B cell (primary cell): ENCODE results near the gene CCDC178. TPM values are rescaled to one million over a fixed set of nuclear protein-coding genes. Genes with fewer than 3 reads are reported as not detected.
"Not testable (repeated sequence)": the region's sequence is repeated elsewhere in the genome, so short reads cannot be mapped to it uniquely, and the experiment has no call there.

Experiments used
- ATAC-seq: fragments of 200-7000 bp; cut with Tn5 transposase; one replicate; pipeline ENCODE4 v1.10.0; 2021; ENCODE audit warnings: low read depth, mild to moderate bottlenecking, moderate number of reproducible peaks, moderate library complexity
- CTCF ChIA-PET: fragments of 350-600 bp; sonication (Branson Sonifier 250); formaldehyde crosslinking; loops from one replicate; lab custom pipeline; 2021; ENCODE audit warnings: antibody characterized with exemption, inconsistent platforms; lab: Charles Lee
- POLR2A ChIA-PET: fragments of 350-600 bp; sonication (Branson Sonifier 250); formaldehyde crosslinking; loops from one replicate; lab custom pipeline; 2021; ENCODE audit warnings: antibody characterized with exemption; lab: Charles Lee
- DNase-seq: peaks from one replicate; pipeline ENCODE4 v3.0.0; 2013
- H2AFZ ChIP-seq: 2 replicates; pipeline ENCODE4 v1.6.1; 2012; ENCODE audit warnings: mild to moderate bottlenecking, low read depth, low read length; ENCODE audit not compliant: insufficient read depth, poor library complexity, severe bottlenecking
- H3K27ac ChIP-seq, 2 donors: 1 replicate in 1 of 2; 2 replicates in 1 of 2; pipeline ENCODE4 v1.5.1; 2012 to 2013; ENCODE audit warnings: low read length in 2 of 2, mild to moderate bottlenecking in 2 of 2, moderate library complexity in 1 of 2
- H3K27me3 ChIP-seq, 4 experiments: fragments of 200-600 bp in 1 of 4; sonication (generic) in 1 of 4; replicated peaks in 1 of 4; 1 replicate in 2 of 4; 2 replicates in 2 of 4; pipeline versions ENCODE4 v1.6.1 to v1.7.0; 2013 to 2016; ENCODE audit warnings: low read length in 3 of 4, mild to moderate bottlenecking in 2 of 4, mixed read lengths in 1 of 4, moderate library complexity in 1 of 4; ENCODE audit not compliant: insufficient read depth in 4 of 4, control insufficient read depth in 3 of 4; ENCODE audit errors: control extremely low read depth in 1 of 4
- H3K36me3 ChIP-seq, 2 experiments: replicated peaks in 1 of 2; 1 replicate in 1 of 2; 2 replicates in 1 of 2; pipeline versions ENCODE4 v1.6.1 to v1.7.1; 2013; ENCODE audit warnings: low read length in 1 of 2; ENCODE audit not compliant: insufficient read depth in 2 of 2, control insufficient read depth in 1 of 2; ENCODE audit errors: control extremely low read depth in 1 of 2, extremely low read depth in 1 of 2
- H3K4me1 ChIP-seq, 2 donors: fragments of 200-600 bp in 1 of 2; sonication (generic) in 1 of 2; 1 replicate in 1 of 2; 2 replicates in 1 of 2; pipeline versions ENCODE4 v1.5.1 to v1.6.1; 2013 to 2017; ENCODE audit warnings: low read length in 2 of 2; ENCODE audit not compliant: control insufficient read depth in 2 of 2, insufficient read depth in 2 of 2
- H3K4me2 ChIP-seq: replicated peaks from 2 replicates; pipeline ENCODE3; 2012; ENCODE audit warnings: mild to moderate bottlenecking, low read depth, low read length; ENCODE audit not compliant: poor library complexity, severe bottlenecking
- H3K4me3 ChIP-seq, 5 experiments: fragments of 200-600 bp in 1 of 5; sonication (generic) in 1 of 5; 1 replicate in 3 of 5; 2 replicates in 2 of 5; pipeline versions ENCODE4 v1.5.1 to v1.7.0; 2011 to 2016; ENCODE audit warnings: low read length in 4 of 5, mild to moderate bottlenecking in 4 of 5, low read depth in 2 of 5, control low read depth in 1 of 5, moderate library complexity in 1 of 5; ENCODE audit not compliant: insufficient read depth in 1 of 5; ENCODE audit errors: control extremely low read depth in 1 of 5, extremely low read depth in 1 of 5
- H3K79me2 ChIP-seq: fragments of 200-600 bp; sonication (generic); one replicate; pipeline ENCODE4 v1.6.0; 2016; ENCODE audit warnings: low read length; ENCODE audit not compliant: control insufficient read depth, insufficient read depth
- H3K9ac ChIP-seq: fragments of 200-600 bp; sonication (generic); 2 replicates; pipeline ENCODE4 v1.6.1; 2017; ENCODE audit warnings: mild to moderate bottlenecking, low read length, moderate library complexity
- H3K9me3 ChIP-seq, 3 donors: one replicate each; pipeline versions ENCODE4 v1.6.1 to v1.7.1; 2013; ENCODE audit warnings: low read length in 2 of 3; ENCODE audit not compliant: control insufficient read depth in 2 of 3, insufficient read depth in 1 of 3; ENCODE audit errors: control extremely low read depth in 1 of 3
- H4K20me1 ChIP-seq: 2 replicates; pipeline ENCODE4 v1.6.0; 2012; ENCODE audit warnings: mild to moderate bottlenecking, low read length; ENCODE audit not compliant: insufficient read depth, control insufficient read depth, poor library complexity, severe bottlenecking
- H3K27ac Mint-ChIP-seq: one replicate; pipeline ENCODE4 v1.8.0; 2021; ENCODE audit warnings: mixed read lengths
- H3K27me3 Mint-ChIP-seq: one replicate; pipeline ENCODE4 v1.8.0; 2021; ENCODE audit warnings: mixed read lengths
- H3K4me1 Mint-ChIP-seq: one replicate; pipeline ENCODE4 v1.8.0; 2021; ENCODE audit warnings: mixed read lengths
- H3K4me3 Mint-ChIP-seq: one replicate; pipeline ENCODE4 v1.8.0; 2021; ENCODE audit warnings: mixed read lengths
- H3K9me3 Mint-ChIP-seq: one replicate; pipeline ENCODE4 v1.8.0; 2022; ENCODE audit warnings: mixed read lengths; ENCODE audit not compliant: insufficient read depth
- EZH2 ChIP-seq: IDR thresholded peaks from 2 replicates; pipeline ENCODE4 v1.6.1; 2012; ENCODE audit warnings: borderline replicate concordance, low read depth, mild to moderate bottlenecking, moderate library complexity, low read length; ENCODE audit not compliant: insufficient read depth, poor library complexity, severe bottlenecking
- WGBS: methylation state at CpG from one replicate; pipeline ENCODE4 v1.1.5; 2013; ENCODE audit warnings: missing lambda C conversion rate; ENCODE audit not compliant: insufficient coverage; 5-methylcytosine and 5-hydroxymethylcytosine counted together
- intact Hi-C: fragments of 100-400 bp; cut with micrococcal nuclease; formaldehyde crosslinking; loops from one replicate; pipeline ENCODE4 v1.10.0; 2022
- polyA plus RNA-seq: library from polyadenylated mRNA; depleted of rRNA; stranded (reverse); fragments of >200 nt; gene quantifications from 2 replicates; pipeline ENCODE4 v1.2.3, GENCODE V29; 2012
- total RNA-seq, 2 donors: library from RNA; stranded (reverse); fragments of 120-200 nt in 1 of 2; gene quantifications; 1 replicate in 1 of 2; 2 replicates in 1 of 2; pipeline versions ENCODE4 v1.2.3 to v1.2.4, GENCODE V29; 2013 to 2022
- TF ChIP-seq, protein P1 (sequence below): fragments of 200-600 bp; IDR thresholded peaks from one replicate; pipeline ENCODE4 v1.8.0; 2022; ENCODE audit warnings: antibody characterized with exemption, mild to moderate bottlenecking

The CCDC178 gene
- total and polyA plus RNA-seq, 2 donors (not counting 1 experiment from before 2014, with no cell fraction given), result not detected

DNA sequence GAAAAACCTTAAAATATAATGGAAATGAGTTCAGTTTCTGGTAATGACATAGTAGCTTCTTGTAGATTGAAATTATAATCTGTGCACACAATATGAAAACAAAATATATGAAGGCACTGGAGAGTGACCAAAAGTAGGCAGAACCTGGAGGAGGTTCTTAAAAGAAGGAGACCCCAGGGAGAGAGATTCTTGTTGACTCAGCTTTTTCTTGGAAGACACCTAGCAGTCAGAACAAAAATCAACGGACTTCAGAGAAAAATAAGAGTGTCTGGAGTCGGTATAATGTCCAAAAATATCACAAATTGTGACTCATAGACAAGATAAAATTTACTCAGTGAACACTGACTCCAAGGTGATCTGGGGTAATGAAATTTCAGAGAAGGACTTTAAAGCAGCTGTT lies 286.5 kb downstream of the CCDC178 start:
- H3K27ac Mint-ChIP-seq, result no peak overlapping the region
- Histone ChIP-seq H3K4me1 (no peaks in the 10 kb centered on the region), H3K27ac (no peak overlapping the region), H4K20me1 (no peaks in the 10 kb centered on the region), H3K4me3 (no peak overlapping the region), H2AFZ (no peak overlapping the region), H3K4me2 (no peak overlapping the region), H3K36me3 (no peaks in the 10 kb centered on the region), H3K27me3 (no peaks in the 10 kb centered on the region), H3K79me2 (no peaks in the 10 kb centered on the region), H3K9me3 (no peaks in the 10 kb centered on the region), H3K9ac (no peak overlapping the region)
- TF ChIP-seq, protein P1, sequence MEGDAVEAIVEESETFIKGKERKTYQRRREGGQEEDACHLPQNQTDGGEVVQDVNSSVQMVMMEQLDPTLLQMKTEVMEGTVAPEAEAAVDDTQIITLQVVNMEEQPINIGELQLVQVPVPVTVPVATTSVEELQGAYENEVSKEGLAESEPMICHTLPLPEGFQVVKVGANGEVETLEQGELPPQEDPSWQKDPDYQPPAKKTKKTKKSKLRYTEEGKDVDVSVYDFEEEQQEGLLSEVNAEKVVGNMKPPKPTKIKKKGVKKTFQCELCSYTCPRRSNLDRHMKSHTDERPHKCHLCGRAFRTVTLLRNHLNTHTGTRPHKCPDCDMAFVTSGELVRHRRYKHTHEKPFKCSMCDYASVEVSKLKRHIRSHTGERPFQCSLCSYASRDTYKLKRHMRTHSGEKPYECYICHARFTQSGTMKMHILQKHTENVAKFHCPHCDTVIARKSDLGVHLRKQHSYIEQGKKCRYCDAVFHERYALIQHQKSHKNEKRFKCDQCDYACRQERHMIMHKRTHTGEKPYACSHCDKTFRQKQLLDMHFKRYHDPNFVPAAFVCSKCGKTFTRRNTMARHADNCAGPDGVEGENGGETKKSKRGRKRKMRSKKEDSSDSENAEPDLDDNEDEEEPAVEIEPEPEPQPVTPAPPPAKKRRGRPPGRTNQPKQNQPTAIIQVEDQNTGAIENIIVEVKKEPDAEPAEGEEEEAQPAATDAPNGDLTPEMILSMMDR, result no peak
- TF ChIP-seq EZH2, result no peak
- WGBS, result no CpG with 5 or more reads among the region's 2 CpGs
- H3K4me1 Mint-ChIP-seq, result no peaks in the 10 kb centered on the region
- H3K9me3 Mint-ChIP-seq, result peaks cover 3% of the 10 kb centered on the region
- H3K27me3 Mint-ChIP-seq, result peaks cover 7% of the 10 kb centered on the region
- DNase-seq, result no peak
- intact Hi-C loops, result no loop called here
- ChIA-PET CTCF (no interaction called here), POLR2A (no interaction called here)
- no peak for ATAC-seq
- H3K4me3 Mint-ChIP-seq, result no peak overlapping the region

GRCh38 chr18:33152376-33152775 lies 288.1 kb downstream of the CCDC178 start:
- Histone ChIP-seq H3K79me2 (no peaks in the 10 kb centered on the region), H3K4me2 (no peak overlapping the region), H3K4me1 (no peaks in the 10 kb centered on the region), H3K9me3 (peaks cover 0 to 3% (median 0%) of the 10 kb centered on the region in 3 donors), H2AFZ (no peak overlapping the region), H3K9ac (no peak overlapping the region), H3K27ac (no peak overlapping the region), H3K27me3 (no peaks in the 10 kb centered on the region), H3K4me3 (no peak overlapping the region), H4K20me1 (no peaks in the 10 kb centered on the region), H3K36me3 (no peaks in the 10 kb centered on the region)
- TF ChIP-seq EZH2, result no peak
- TF ChIP-seq, protein P1, result no peak
- no peak for ATAC-seq
- no CpG with 5 or more reads among the region's 1 CpG for WGBS
- H3K27ac Mint-ChIP-seq, result no peak overlapping the region
- DNase-seq, result no peak
- H3K27me3 Mint-ChIP-seq, result peaks cover 7% of the 10 kb centered on the region
- intact Hi-C loops, result no loop called here
- no peaks in the 10 kb centered on the region for H3K4me1 Mint-ChIP-seq
- POLR2A ChIA-PET, result no interaction called here
- H3K9me3 Mint-ChIP-seq, result peaks cover 3% of the 10 kb centered on the region
- CTCF ChIA-PET, result no interaction called here
- H3K4me3 Mint-ChIP-seq, result no peak overlapping the region

DNA sequence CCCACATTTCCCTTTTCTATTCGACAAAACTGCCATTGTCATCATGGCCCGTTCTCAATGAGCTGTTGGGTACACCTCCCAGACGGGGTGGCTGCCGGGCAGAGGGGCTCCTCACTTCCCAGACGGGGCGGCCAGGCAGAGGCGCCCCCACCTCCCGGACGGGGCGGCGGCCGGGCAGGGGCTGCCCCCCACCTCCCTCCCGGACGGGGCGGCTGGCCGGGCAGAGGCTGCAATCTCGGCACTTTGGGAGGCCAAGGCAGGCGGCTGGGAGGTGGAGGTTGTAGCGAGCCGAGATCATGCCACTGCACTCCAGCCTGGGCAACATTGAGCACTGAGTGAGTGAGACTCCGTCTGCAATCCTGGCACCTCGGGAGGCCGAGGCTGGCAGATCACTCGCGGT lies 292.7 kb downstream of the CCDC178 start:
- CTCF ChIA-PET, H3K9me3 Mint-ChIP-seq, H3K79me2 ChIP-seq, H3K9ac ChIP-seq, POLR2A ChIA-PET, ATAC-seq, H3K4me1 ChIP-seq, H3K36me3 ChIP-seq, H3K4me3 ChIP-seq, H3K27ac Mint-ChIP-seq, H3K27ac ChIP-seq, H3K27me3 Mint-ChIP-seq, H3K4me2 ChIP-seq, DNase-seq, H2AFZ ChIP-seq, H3K27me3 ChIP-seq, H3K4me3 Mint-ChIP-seq, H4K20me1 ChIP-seq, H3K4me1 Mint-ChIP-seq, intact Hi-C loops, H3K9me3 ChIP-seq: not testable (repeated sequence)
- WGBS, result 99% methylated on average over 16 of the region's 25 CpGs
